ENCODE results near the gene MEGF8. TPM values are rescaled to one million over a fixed set of nuclear protein-coding genes. Genes with fewer than 3 reads are reported as not detected.

Gene MEGF8
- total and polyA plus RNA-seq, 2 of the 13 experiments (the other 11 are each of a cell fraction or from before 2014, with no cell fraction given), result 4.0 to 8.8 TPM

- TF ChIP-seq GATAD1 (CRISPR knock-in tag; IDR thresholded peaks at IDR 0.05) (no peak), HDAC1 (CRISPR knock-in tag; IDR thresholded peaks at IDR 0.05) (no peak), GABPB1 (CRISPR knock-in tag; IDR thresholded peaks at IDR 0.05) (no peak), KDM5B (CRISPR knock-in tag; IDR thresholded peaks at IDR 0.05; ENCODE audit: borderline replicate concordance) (no peak), ZSCAN9 (CRISPR knock-in tag; IDR thresholded peaks at IDR 0.05; ENCODE audit: borderline replicate concordance) (no peak), GATA4 (IDR thresholded peaks at IDR 0.05; ENCODE audit: borderline replicate concordance, low read depth) (no peak), CBFB (CRISPR knock-in tag; IDR thresholded peaks at IDR 0.05) (no peak), ZBTB2 (CRISPR knock-in tag; IDR thresholded peaks at IDR 0.05; ENCODE audit: low read depth) (no peak), ZBTB25 (CRISPR knock-in tag; IDR thresholded peaks at IDR 0.05) (no peak), CAMTA2 (CRISPR knock-in tag; IDR thresholded peaks at IDR 0.05; ENCODE audit: borderline replicate concordance) (no peak), ISL2 (CRISPR knock-in tag; IDR thresholded peaks at IDR 0.05) (no peak), ZNF326 (CRISPR knock-in tag; IDR thresholded peaks at IDR 0.05; ENCODE audit: borderline replicate concordance) (no peak), ZBTB43 (CRISPR knock-in tag; conservative IDR thresholded peaks at IDR 0.05) (no peak), EP300 (IDR thresholded peaks at IDR 0.05; ENCODE audit: low read depth in 2 of 2, low read length in 2 of 2) (no peak), EP300 (CRISPR knock-in tag; IDR thresholded peaks at IDR 0.05; ENCODE audit: borderline replicate concordance) (no peak), CEBPZ (IDR thresholded peaks at IDR 0.05; ENCODE audit: low read length) (no peak), AGO2 (optimal IDR thresholded peaks at IDR 0.05; ENCODE audit: low read depth, low read length) (peak; percentile 35), MAFF (IDR thresholded peaks at IDR 0.05; ENCODE audit: low read depth, low read length) (peak; percentile 94; the same call in 1 of the 2 replicates), PRPF4 (IDR thresholded peaks at IDR 0.05; ENCODE audit: low read depth, low read length, poor library complexity, severe bottlenecking) (no peak), MAFK (conservative IDR thresholded peaks at IDR 0.05 in 1 of 2, IDR thresholded peaks at IDR 0.05 in 1 of 2; ENCODE audit: low read length in 2 of 2) (peak in 1 of 2 experiments; percentile 96; a peak in 3 of 4 replicates), PHF20 (CRISPR knock-in tag; IDR thresholded peaks at IDR 0.05) (no peak), ZNF282 (IDR thresholded peaks at IDR 0.05; ENCODE audit: partially characterized antibody) (no peak), CCDC6 (CRISPR knock-in tag; IDR thresholded peaks at IDR 0.05) (no peak)
- TF ChIP-seq, protein P1, sequence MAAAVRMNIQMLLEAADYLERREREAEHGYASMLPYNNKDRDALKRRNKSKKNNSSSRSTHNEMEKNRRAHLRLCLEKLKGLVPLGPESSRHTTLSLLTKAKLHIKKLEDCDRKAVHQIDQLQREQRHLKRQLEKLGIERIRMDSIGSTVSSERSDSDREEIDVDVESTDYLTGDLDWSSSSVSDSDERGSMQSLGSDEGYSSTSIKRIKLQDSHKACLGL (CRISPR knock-in tag; IDR thresholded peaks at IDR 0.05), result no peak
These were observed 39.0 kb upstream of the MEGF8 start (continued) for GRCh38 chr19:42286349-42287016.
